HG03460 (cell line): ENCODE measurements around the gene G3BP2.
A peak's percentile ranks its signal among the peaks of the same experiment; 100 is the strongest.
"Not testable (repeated sequence)": the region's sequence is repeated elsewhere in the genome, so short reads cannot be mapped to it uniquely, and the experiment has no call there.

Experiments used
- ATAC-seq: cut with Tn5 transposase; IDR thresholded peaks from one replicate; pipeline ENCODE4 v1.9.1; 2021; ENCODE audit not compliant: unreplicated experiment

The G3BP2 gene

GRCh38 chr4:75685546-75686189 is 12.5 kb upstream of the G3BP2 start:
- no peak for ATAC-seq

DNA sequence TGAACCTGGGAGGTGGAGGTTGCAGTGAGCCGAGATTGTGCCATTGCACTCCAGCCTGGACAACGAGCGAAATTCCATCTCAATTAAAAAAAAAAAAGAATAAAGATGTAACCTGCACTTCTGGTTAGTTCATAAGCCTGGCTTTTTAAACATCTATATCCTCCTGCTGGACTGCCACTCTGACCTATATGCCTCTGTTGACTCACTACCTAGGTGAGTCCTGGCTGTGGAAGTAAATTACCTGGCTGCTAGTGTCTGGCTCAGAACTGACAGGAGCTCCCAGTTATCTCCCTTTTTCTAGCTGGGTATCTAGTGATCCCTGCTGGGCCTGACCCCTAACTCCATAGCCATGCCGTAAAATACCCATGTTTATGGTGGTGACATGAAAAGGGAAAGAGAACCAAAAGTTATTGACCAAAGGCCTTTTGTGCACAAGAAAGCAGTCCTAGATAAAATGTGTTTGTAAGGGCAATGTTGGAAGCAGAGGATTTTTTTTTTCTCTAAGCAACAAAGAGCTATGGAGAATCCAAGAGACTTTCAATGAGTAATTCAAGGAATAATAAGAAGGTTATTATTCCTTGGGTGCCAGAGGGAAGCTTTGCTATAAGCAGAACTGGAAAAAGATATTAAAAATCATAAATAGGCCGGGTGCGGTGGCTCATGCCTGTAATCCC is 10.4 kb upstream of the G3BP2 start:
- ATAC-seq, result no peak

- no peak for ATAC-seq
These were observed 6.8 kb upstream of the G3BP2 start for GRCh38 chr4:75679876-75680575.

- no peak for ATAC-seq
These were observed 5.8 kb upstream of the G3BP2 start for GRCh38 chr4:75678965-75679364.

- no peak for ATAC-seq
These were observed 5.3 kb upstream of the G3BP2 start for GRCh38 chr4:75678473-75678872.

- ATAC-seq, result no peak
These were observed 1.9 kb upstream of the G3BP2 start for GRCh38 chr4:75675004-75675531.

GRCh38 chr4:75673959-75674328 is 733 bp upstream of the G3BP2 start:
- no peak for ATAC-seq

DNA sequence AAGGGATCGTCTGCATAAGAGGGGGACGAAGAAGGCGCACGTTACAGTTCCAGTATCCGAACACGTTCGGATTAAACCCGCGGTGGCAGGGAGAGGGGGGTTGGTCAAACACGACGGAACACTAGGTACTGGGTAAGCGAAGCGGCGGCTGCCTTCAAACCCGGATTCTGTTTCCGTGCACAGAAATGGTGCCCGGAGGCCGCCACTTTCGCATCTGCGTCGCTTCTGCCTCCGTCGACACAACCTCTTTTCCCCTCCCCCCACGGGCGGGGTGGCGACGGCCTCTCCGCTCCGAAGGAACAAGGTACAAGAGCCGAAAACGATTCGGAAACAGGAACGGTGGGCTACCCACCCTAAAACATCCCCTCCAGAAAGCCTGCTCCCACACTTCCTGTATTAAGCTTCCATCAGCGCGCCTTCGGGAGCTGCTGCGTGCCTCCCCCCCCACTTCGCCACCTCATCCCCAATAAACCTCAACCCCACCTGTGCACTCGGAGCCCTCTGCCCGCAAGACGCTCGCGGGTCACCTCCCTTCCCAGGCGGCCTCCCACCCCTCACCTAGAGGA is 667 bp downstream of the G3BP2 start:
- peak; percentile 21 for ATAC-seq

DNA sequence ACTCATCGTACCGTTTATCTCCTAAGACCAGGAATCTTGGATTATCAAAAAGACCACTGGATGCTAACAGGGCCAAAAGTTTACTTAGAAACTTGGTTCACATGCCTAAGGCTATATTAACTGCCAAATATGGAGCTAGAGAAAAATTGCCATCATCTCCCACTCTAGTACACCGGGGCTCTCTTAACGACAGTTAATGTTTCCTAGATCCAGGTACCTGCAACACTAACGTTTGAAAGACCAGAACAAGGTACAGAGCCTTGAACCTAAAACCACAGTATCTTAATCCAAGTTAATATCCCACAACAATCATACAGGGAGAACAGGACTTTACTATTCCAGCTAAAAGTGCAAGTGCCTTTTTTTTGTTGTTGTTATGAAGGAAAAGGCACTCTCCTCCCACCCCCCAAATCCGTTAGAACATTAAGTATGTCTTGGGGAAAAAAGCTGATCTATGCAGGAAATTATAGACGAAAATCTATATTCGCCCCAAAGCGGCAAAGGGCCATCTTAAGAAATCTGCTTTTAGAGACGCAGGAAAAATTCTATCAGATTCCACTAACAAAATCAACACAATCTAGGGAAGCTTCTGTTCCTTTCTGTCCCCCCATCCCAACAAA is 1.3 kb downstream of the G3BP2 start:
- ATAC-seq, result no peak

DNA sequence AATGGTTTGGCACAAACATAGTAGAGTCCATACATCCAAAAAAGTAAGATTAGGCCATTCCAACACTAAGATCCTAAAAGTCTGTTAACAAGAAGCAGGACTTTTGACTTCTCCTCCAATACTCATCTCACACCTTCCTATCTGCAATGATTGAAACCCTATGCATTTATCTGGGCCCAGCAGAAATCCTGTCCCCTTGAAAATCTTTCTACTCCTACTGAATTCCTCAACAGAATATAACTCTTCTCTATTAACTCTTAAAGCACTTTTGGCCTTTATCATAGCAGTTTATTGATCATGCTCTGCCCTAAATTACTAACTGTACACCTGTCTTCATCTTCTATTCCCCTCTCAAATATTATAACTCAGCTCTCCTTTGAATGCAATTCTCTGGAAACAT is 4.6 kb downstream of the G3BP2 start:
- no peak for ATAC-seq

GRCh38 chr4:75667636-75668035 is 5.6 kb downstream of the G3BP2 start:
- not testable (repeated sequence) for ATAC-seq

DNA sequence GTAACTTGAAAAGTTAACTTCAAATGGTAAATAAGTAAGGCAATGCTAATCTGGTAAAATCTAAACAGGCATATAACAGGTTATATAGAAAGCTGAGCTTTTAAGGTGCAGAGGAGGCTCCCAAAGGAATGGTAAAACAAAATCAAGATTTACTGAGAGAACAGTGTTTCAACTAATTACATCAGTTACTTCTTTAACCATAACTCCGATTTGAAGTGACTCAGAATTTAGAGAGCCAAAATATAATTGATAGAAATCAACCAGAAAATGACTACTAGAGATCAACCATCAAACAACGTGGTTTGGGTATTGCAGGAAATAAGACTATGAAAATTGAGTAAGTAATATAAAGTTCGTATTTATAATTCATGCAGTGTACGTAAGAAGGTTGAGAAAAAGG is 6.9 kb downstream of the G3BP2 start:
- ATAC-seq, result no peak

DNA sequence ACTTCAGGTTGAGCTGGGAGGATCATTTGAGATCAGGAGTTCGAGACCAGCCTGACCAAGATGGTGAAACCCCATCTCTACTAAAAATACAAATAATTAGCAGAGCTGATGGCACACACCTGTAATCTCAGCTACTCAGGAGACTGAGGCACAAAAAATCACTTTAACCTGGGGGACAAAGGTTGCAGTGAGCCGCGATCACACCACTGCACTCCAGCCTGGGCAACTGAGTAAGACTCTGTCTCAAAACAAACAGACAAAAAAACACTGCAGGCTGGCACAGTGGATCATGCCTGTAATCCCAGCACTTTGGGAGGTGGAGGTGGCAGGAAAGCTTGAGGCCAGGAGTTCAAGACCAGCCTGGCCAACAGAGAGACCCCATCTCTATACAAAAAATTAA is 8.6 kb downstream of the G3BP2 start:
- ATAC-seq, result not testable (repeated sequence)

- ATAC-seq, result no peak
These were observed 10.6 kb downstream of the G3BP2 start for GRCh38 chr4:75662626-75663025.

GRCh38 chr4:75660491-75660890 is 12.7 kb downstream of the G3BP2 start:
- ATAC-seq, result no peak

DNA sequence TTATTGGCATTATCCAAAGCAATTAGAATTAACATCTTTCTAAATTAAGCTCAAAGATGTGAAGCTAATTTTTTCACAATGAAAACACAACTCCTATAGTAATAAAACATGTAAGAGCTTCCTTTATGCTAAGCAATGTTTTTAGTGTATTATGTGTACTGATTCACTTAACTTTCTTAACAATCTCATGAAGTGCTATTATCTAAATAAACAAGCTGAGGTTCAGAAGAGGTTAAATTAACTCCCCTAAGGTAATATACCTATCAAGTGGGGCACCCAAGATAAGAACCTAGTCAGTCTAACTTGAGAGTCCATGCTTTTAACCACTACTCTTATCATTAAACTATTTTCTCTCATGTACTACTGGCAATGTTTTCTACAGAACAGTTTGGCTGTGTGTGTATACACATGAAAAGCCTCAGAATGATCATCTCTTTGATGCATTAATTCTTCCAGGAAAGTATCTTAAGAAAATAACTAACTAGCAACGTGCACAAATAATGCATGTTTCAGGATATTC is 13.6 kb downstream of the G3BP2 start:
- no peak for ATAC-seq

DNA sequence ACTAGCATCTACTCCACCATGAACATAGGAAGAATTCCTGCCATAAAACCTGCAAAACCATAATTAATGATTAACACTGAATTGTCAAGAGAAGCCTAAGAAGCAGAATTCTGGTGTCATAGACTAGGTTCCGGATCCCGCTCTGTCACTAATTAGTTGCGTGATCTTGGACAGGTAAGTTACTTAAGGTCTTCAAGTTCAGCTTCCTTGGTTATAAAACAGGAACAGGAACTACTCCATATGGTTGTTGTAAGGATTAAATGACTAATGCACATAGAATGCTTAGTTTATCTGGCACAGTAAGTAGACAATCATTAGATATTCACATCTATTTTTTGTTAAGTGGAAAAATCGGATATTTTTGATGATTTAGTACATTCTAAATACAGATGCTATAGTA is 14.3 kb downstream of the G3BP2 start:
- ATAC-seq, result no peak

GRCh38 chr4:75655562-75655961 is 17.6 kb downstream of the G3BP2 start:
- ATAC-seq, result no peak

DNA sequence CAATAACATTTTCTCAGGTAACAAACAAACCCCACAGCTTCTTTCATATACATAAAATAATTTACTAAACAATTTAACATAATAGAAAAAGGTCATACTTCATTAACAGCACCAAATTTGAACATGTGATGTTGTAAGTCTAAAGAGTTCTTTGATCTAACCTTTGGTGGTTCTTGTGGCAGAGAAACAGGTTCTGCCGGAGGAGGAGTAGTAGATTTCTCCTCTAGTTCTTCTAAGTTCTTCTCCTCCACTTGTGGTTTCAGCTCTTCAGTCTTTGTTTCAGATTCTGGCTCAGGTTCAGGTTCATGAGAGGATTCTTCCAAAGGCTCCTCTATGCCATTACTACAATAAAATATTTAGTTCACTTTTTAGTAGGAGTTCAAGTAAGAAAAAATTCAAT is 18.3 kb downstream of the G3BP2 start:
- ATAC-seq, result no peak

DNA sequence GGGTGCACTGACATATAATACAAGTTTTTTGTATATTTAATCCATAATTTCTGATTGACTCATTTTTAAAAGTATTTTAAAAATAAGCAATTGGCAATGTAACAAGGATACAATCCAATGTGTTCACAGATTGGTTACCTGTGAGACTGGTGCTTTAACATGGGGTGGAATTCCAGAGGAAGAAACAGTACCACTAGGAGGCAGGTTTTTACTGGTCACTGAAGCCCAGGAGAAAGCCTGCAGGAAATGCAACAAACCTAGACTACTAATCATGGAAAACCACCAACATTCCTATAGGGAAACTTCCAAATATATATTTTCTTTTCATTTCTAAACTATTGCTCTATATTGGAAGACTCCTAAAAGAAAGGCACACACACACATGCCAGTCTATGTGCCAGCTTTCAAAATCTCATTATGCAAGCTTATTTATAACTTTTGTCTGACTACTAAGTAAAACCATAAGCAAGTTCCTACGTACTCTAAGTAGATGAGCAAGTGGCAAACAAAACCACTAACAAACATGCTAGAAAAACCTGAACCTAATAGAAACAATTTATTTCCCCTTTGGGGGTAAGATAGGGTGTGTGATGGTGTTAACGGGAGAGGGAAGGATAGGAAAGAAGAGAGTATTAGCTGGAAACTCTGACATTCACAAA is 19.2 kb downstream of the G3BP2 start:
- no peak for ATAC-seq

DNA sequence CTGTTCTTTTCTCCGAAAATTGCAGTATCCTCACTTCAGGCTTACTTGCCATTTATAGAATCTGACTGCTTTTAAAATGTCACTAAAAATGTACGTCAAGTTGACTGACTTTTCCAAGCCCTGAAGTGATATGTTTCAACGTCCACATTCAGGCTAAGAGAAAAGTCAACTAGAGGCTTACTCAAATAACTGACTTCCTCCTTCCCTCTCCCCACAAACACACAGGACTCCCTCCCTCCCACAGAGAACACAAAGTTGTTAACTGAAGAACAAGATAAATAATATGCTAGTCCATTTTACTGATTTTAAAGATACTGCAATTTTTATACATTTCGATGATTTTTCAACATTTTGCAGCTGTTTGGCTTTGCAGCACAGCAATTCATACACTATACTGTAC is 29.1 kb downstream of the G3BP2 start:
- no peak for ATAC-seq
